Colonic mucosa (tissue), 4 donors: Measurements from ENCODE around the gene ARHGEF10L. TPM values are rescaled to one million over a fixed set of nuclear protein-coding genes. Genes with fewer than 3 reads are reported as not detected.

Experiments used
- DNase-seq: peaks from one replicate; pipeline ENCODE4 v3.0.0-alpha.2; 2020
- H3K27ac ChIP-seq: fragments of 200-600 bp; one replicate; pipeline ENCODE4 v1.8.0; 2021
- H3K27me3 ChIP-seq: fragments of 200-600 bp; one replicate; pipeline ENCODE4 v1.8.0; 2021
- H3K36me3 ChIP-seq: fragments of 200-600 bp; one replicate; pipeline ENCODE4 v1.8.0; 2021
- H3K4me1 ChIP-seq: fragments of 200-600 bp; one replicate; pipeline ENCODE4 v1.8.0; 2021; ENCODE audit warnings: mild to moderate bottlenecking
- H3K4me3 ChIP-seq: fragments of 200-600 bp; one replicate; pipeline ENCODE4 v1.8.0; 2021
- H3K9ac ChIP-seq, 2 donors: one replicate each; pipeline ENCODE4 v1.7.0; 2013; ENCODE audit warnings: control low read depth in 2 of 2, low read depth in 2 of 2, low read length in 2 of 2
- H3K9me3 ChIP-seq: fragments of 200-600 bp; one replicate; pipeline ENCODE4 v1.8.0; 2021
- CTCF ChIP-seq: fragments of 200-600 bp; IDR thresholded peaks from one replicate; pipeline ENCODE4 v1.8.0; 2022; ENCODE audit warnings: antibody characterized with exemption, mild to moderate bottlenecking
- intact Hi-C: fragments of 100-400 bp; cut with DNase I; formaldehyde crosslinking; loops from one replicate; pipeline ENCODE4 v1.14.1; 2022
- total RNA-seq, 2 donors: library from RNA; stranded (reverse); fragmentation: NEBNext Ultra II Directional in 1 of 2; extraction: Animal tissue kit (Norgen Biotek cat#: 25700) in 1 of 2; gene quantifications; one replicate each; pipeline ENCODE4 v1.2.1, GENCODE V29; 2021
- donor health status: healthy.
- donor health status: DM: no; HTN: no; CAD: no.
- donor health status: DM: no; HTN: no; CAD: no.

Gene ARHGEF10L
- total RNA-seq, 2 donors from 2014 or later: 77.5 to 133 TPM

GRCh38 chr1:17523321-17524041 lies 16.0 kb upstream of the ARHGEF10L start:
- Histone ChIP-seq H3K36me3 (no peaks in the 10 kb centered on the region), H3K9ac (peak overlapping the region in 1 of 2 donors; percentile 54), H3K9me3 (no peaks in the 10 kb centered on the region), H3K27me3 (no peaks in the 10 kb centered on the region), H3K4me1 (peaks cover 6% of the 10 kb centered on the region), H3K27ac (no peak overlapping the region), H3K4me3 (no peak overlapping the region)
- intact Hi-C loops: loop anchor here (5.0 kb wide), 1 partner anchor 74 kb away; no protein-coding TSS in a partner anchor
- no peak for DNase-seq
- no peak for TF ChIP-seq CTCF

DNA sequence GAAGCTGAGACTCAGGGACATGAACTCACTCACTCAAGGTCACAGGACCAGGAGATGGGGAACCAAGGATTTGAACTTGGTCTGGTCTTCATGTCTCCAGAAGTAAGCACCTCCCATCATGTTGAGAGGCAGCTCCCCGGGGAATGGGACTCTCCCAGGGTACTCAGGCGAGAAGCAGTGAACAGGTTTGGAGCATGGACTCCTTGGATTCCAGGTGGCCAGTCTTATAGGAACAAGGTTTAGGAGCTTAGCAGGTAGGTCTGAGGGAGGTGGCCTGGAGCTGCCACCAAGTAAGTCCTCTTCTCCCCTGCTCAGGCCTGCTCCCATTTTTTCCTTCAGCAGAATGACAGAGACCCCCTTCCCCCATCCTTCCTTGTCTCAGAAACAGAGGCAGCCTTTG lies 14.9 kb upstream of the ARHGEF10L start:
- intact Hi-C loops: loop anchor here (5.0 kb wide), 1 partner anchor 73 kb away; no protein-coding TSS in a partner anchor
- H3K9ac ChIP-seq: no peak overlapping the region
- H3K4me3 ChIP-seq: no peak overlapping the region
- DNase-seq: no peak
- TF ChIP-seq CTCF: no peak
- H3K9me3 ChIP-seq: no peaks in the 10 kb centered on the region
- no peaks in the 10 kb centered on the region for H3K36me3 ChIP-seq
- H3K27ac ChIP-seq: no peak overlapping the region
- no peaks in the 10 kb centered on the region for H3K27me3 ChIP-seq
- H3K4me1 ChIP-seq: peaks cover 9% of the 10 kb centered on the region

DNA sequence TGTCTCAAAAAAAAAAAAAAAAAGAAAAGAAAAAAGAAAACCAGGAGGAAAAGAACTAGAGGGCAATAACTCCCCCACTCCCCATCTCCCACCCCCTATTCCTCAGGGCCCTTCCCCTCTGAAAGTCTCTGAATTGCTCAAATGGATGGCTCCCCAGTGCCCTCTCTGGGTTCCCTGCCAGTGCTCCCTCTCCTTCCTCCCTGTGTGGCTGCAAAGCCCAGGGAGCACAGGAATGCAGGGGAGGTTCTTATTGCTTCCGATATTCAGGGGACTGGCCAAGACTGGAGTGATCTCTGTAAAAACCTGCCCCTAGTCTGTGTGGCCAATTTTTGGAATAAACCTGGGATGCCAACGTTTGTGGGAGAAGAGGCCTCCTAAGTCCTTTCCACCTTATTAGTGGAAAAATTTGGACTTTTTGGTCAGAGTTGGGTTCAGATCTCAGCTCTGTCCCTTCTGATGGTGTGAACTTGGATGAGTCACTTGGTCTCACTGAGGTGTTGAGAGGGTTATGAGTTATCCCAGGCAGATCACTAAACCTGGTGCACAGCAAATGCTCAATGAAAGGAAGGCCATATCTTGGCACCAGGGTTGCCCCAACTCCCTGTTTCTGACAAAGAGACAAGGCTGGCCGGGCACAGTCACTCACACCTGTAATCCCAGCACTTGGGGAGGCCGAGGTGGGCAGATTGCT lies 13.4 kb upstream of the ARHGEF10L start:
- no peaks in the 10 kb centered on the region for H3K27me3 ChIP-seq
- intact Hi-C loops: no loop called here
- H3K9me3 ChIP-seq: no peaks in the 10 kb centered on the region
- peak overlapping the region; percentile 1 to 81 for H3K9ac ChIP-seq
- H3K27ac ChIP-seq: peak overlapping the region; percentile 86
- H3K4me3 ChIP-seq: no peak overlapping the region
- DNase-seq: no peak
- TF ChIP-seq CTCF: no peak
- peaks cover 12% of the 10 kb centered on the region for H3K4me1 ChIP-seq
- no peaks in the 10 kb centered on the region for H3K36me3 ChIP-seq

GRCh38 chr1:17527036-17527914 lies 12.2 kb upstream of the ARHGEF10L start:
- Histone ChIP-seq H3K9ac (peak overlapping the region; percentile 18 to 81), H3K27me3 (no peaks in the 10 kb centered on the region), H3K4me1 (peaks cover 18% of the 10 kb centered on the region), H3K4me3 (no peak overlapping the region), H3K36me3 (no peaks in the 10 kb centered on the region), H3K27ac (peak overlapping the region; percentile 86), H3K9me3 (no peaks in the 10 kb centered on the region)
- DNase-seq: peak; percentile 72
- intact Hi-C loops: no loop called here
- TF ChIP-seq CTCF: no peak

GRCh38 chr1:17529381-17529780 lies 10.1 kb upstream of the ARHGEF10L start:
- Histone ChIP-seq H3K27me3 (no peaks in the 10 kb centered on the region), H3K4me1 (peaks cover 19% of the 10 kb centered on the region)

More at GRCh38 chr1:17529381-17529780, 10.1 kb upstream of the ARHGEF10L start:
- Histone ChIP-seq H3K9me3 (no peaks in the 10 kb centered on the region), H3K27ac (peak overlapping the region; percentile 51), H3K36me3 (no peaks in the 10 kb centered on the region), H3K4me3 (no peak overlapping the region), H3K9ac (peak overlapping the region in 1 of 2 donors; percentile 67)
- intact Hi-C loops: no loop called here
- no peak for DNase-seq
- no peak for TF ChIP-seq CTCF
